HG03469 (cell line): ENCODE data around the gene RPS27L.
"Not testable (repeated sequence)": the region's sequence is repeated elsewhere in the genome, so short reads cannot be mapped to it uniquely, and the experiment has no call there.

Source experiments
- ATAC-seq: cut with Tn5 transposase; IDR thresholded peaks from one replicate; pipeline ENCODE4 v1.9.1; 2021; ENCODE audit warnings: mild to moderate bottlenecking, moderate library complexity, moderate number of reproducible peaks; ENCODE audit not compliant: unreplicated experiment

RPS27L gene

GRCh38 chr15:63103416-63103815 lies 53.9 kb downstream of the RPS27L start:
- no peak for ATAC-seq

GRCh38 chr15:63099581-63099980 lies 57.7 kb downstream of the RPS27L start:
- ATAC-seq = not testable (repeated sequence)

DNA sequence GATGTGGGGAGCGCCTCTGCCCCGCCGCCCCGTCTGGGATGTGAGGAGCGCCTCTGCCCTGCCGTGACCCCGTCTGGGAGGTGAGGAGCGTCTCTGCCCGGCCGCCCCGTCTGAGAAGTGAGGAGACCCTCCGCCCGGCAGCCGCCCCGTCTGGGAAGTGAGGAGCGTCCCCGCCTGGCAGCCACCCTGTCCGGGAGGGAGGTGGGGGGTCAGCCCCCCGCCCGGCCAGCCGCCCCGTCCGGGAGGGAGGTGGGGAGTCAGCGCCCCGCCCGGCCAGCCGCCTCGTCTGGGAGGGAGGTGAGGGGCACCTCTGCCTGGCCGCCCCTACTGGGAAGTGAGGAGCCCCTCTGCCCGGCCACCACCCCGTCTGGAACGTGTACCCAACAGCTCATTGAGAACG lies 58.4 kb downstream of the RPS27L start:
- ATAC-seq = not testable (repeated sequence)
